SK-N-MC (cell line): ENCODE data around the gene ZNF474.

Experiments
- DNase-seq: peaks from one replicate; pipeline ENCODE4 v3.0.0-alpha.2; 2011; ENCODE audit warnings: low read depth, low spot score
- H3K27ac ChIP-seq: fragments of 200-600 bp; sonication (generic); 2 replicates; pipeline ENCODE4 v1.5.1; 2016; ENCODE audit warnings: mixed run types
- H3K36me3 ChIP-seq: fragments of 200-600 bp; sonication (generic); 2 replicates; pipeline ENCODE4 v1.6.1; 2017; ENCODE audit warnings: antibody characterized with exemption, low read length, mixed read lengths; ENCODE audit not compliant: insufficient read depth
- H3K4me3 ChIP-seq: fragments of 200-600 bp; sonication (generic); 2 replicates; pipeline ENCODE4 v1.5.1; 2016
- H3K9ac ChIP-seq: fragments of 200-600 bp; sonication (generic); 2 replicates; pipeline ENCODE4 v1.8.0; 2017; ENCODE audit warnings: mixed run types, mixed read lengths; ENCODE audit not compliant: insufficient read length
- H3K9me3 ChIP-seq: fragments of 200-600 bp; sonication (generic); 2 replicates; pipeline ENCODE4 v1.6.1; 2017; ENCODE audit warnings: low read depth, mild to moderate bottlenecking, antibody characterized with exemption, low read length, moderate library complexity, mixed read lengths
- EZH2 ChIP-seq: fragments of 200-600 bp; sonication (generic); IDR thresholded peaks from one replicate; pipeline ENCODE4 v1.6.1; 2017; ENCODE audit warnings: antibody characterized with exemption
- FOXP2 ChIP-seq: optimal IDR thresholded peaks from 2 replicates; pipeline ENCODE3; 2011; ENCODE audit warnings: mild to moderate bottlenecking, moderate library complexity; ENCODE audit not compliant: insufficient read depth; ENCODE audit errors: extremely low read length, control extremely low read depth
- POLR2AphosphoS5 ChIP-seq: IDR thresholded peaks from 2 replicates; pipeline ENCODE4 v1.6.1; 2012; ENCODE audit warnings: mild to moderate bottlenecking, low read depth, low read length, borderline replicate concordance

The ZNF474 gene

GRCh38 chr5:122200865-122201264 is 71.5 kb downstream of the ZNF474 start:
- Histone ChIP-seq H3K36me3 (no peaks in the 10 kb centered on the region), H3K27ac (no peak overlapping the region), H3K9ac (no peak overlapping the region), H3K4me3 (no peak overlapping the region), H3K9me3 (no peaks in the 10 kb centered on the region)
- no peak for TF ChIP-seq POLR2AphosphoS5
- TF ChIP-seq EZH2 = no peak
- no peak for TF ChIP-seq FOXP2
- DNase-seq = no peak

GRCh38 chr5:122201365-122201764 is 72.0 kb downstream of the ZNF474 start:
- H3K4me3 ChIP-seq = no peak overlapping the region

GRCh38 chr5:122202952-122203351 is 73.6 kb downstream of the ZNF474 start:
- no peaks in the 10 kb centered on the region for H3K9me3 ChIP-seq
- no peak overlapping the region for H3K4me3 ChIP-seq
- DNase-seq = no peak
- H3K36me3 ChIP-seq = no peaks in the 10 kb centered on the region
- H3K27ac ChIP-seq = no peak overlapping the region
- no peak overlapping the region for H3K9ac ChIP-seq
- no peak for TF ChIP-seq FOXP2
- TF ChIP-seq EZH2 = no peak
- TF ChIP-seq POLR2AphosphoS5 = no peak

More at GRCh38 chr5:122201365-122201764, 72.0 kb downstream of the ZNF474 start:
- Histone ChIP-seq H3K36me3 (no peaks in the 10 kb centered on the region), H3K9me3 (no peaks in the 10 kb centered on the region), H3K9ac (no peak overlapping the region), H3K27ac (no peak overlapping the region)
- no peak for DNase-seq
- TF ChIP-seq POLR2AphosphoS5 (no peak), FOXP2 (no peak), EZH2 (no peak)
